ENCODE results near the gene GOLPH3. TPM values are rescaled to one million over a fixed set of nuclear protein-coding genes. Genes with fewer than 3 reads are reported as not detected.

The GOLPH3 gene
- polyA plus RNA-seq, 1 donor (not counting 4 experiments of a cell fraction or from before 2014, with no cell fraction given), result 42.0 TPM

- no peak for DNase-seq (ENCODE audit: low read depth, low spot score)
- no peak overlapping the region for H3K9ac ChIP-seq (ENCODE audit: control insufficient read depth, extremely low read depth, insufficient read depth, low read length)
- H3K4me1 ChIP-seq (ENCODE audit: control insufficient read depth, extremely low read depth, insufficient read depth, low read length), result no peaks in the 10 kb centered on the region
- no peaks in the 10 kb centered on the region for H3K9me1 ChIP-seq (ENCODE audit: control insufficient read depth, extremely low read depth, insufficient read depth, low read length)
- no peak for FAIRE-seq
- dilution Hi-C loops (cut with MboI; ENCODE audit: extremely low pct_ligation_motif_present, low sequenced_read_pairs), result no loop called here
- no peak overlapping the region for H2AFZ ChIP-seq (ENCODE audit: control insufficient read depth, low read length)
- H4K20me1 ChIP-seq (ENCODE audit: control insufficient read depth, extremely low read depth, insufficient read depth, low read length), result no peaks in the 10 kb centered on the region
- no peak overlapping the region for H3K4me3 ChIP-seq (ENCODE audit: control insufficient read depth in 2 of 3, extremely low read depth in 1 of 3, insufficient read depth in 2 of 3, low read depth in 1 of 3, low read length in 3 of 3)
- H3K27ac ChIP-seq (ENCODE audit: control insufficient read depth, insufficient read depth, low read length), result no peak overlapping the region
- no peaks in the 10 kb centered on the region for H3K9me3 ChIP-seq (ENCODE audit: control insufficient read depth, low read depth, low read length)
- H3K36me3 ChIP-seq (ENCODE audit: control insufficient read depth in 2 of 2, extremely low read depth in 1 of 2, insufficient read depth in 2 of 2, low read length in 2 of 2), result peaks cover 3 to 6% of the 10 kb centered on the region in 2 experiments
- H3K4me2 ChIP-seq (ENCODE audit: control insufficient read depth, extremely low read depth, insufficient read depth, low read depth, low read length), result no peak overlapping the region
- H3K79me2 ChIP-seq (ENCODE audit: control insufficient read depth, insufficient read depth, low read length), result no peaks in the 10 kb centered on the region
- H3K27me3 ChIP-seq (ENCODE audit: control insufficient read depth, extremely low read depth, insufficient read depth, low read length), result no peaks in the 10 kb centered on the region
- TF ChIP-seq, protein P1, sequence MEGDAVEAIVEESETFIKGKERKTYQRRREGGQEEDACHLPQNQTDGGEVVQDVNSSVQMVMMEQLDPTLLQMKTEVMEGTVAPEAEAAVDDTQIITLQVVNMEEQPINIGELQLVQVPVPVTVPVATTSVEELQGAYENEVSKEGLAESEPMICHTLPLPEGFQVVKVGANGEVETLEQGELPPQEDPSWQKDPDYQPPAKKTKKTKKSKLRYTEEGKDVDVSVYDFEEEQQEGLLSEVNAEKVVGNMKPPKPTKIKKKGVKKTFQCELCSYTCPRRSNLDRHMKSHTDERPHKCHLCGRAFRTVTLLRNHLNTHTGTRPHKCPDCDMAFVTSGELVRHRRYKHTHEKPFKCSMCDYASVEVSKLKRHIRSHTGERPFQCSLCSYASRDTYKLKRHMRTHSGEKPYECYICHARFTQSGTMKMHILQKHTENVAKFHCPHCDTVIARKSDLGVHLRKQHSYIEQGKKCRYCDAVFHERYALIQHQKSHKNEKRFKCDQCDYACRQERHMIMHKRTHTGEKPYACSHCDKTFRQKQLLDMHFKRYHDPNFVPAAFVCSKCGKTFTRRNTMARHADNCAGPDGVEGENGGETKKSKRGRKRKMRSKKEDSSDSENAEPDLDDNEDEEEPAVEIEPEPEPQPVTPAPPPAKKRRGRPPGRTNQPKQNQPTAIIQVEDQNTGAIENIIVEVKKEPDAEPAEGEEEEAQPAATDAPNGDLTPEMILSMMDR (optimal IDR thresholded peaks at IDR 0.05 in 1 of 3, IDR thresholded peaks at IDR 0.05 in 1 of 3, conservative IDR thresholded peaks at IDR 0.05 in 1 of 3; ENCODE audit: extremely low read depth in 1 of 3, insufficient read depth in 2 of 3, low read length in 3 of 3), result no peak
- no peak for TF ChIP-seq EZH2 (IDR thresholded peaks at IDR 0.05; ENCODE audit: low read length)
Observed at GRCh38 chr5:32088214-32088613, 85.9 kb downstream of the GOLPH3 start.

GRCh38 chr5:32087086-32088082 is 86.7 kb downstream of the GOLPH3 start:
- TF ChIP-seq, protein P1 (optimal IDR thresholded peaks at IDR 0.05 in 1 of 3, IDR thresholded peaks at IDR 0.05 in 1 of 3, conservative IDR thresholded peaks at IDR 0.05 in 1 of 3; ENCODE audit: extremely low read depth in 1 of 3, insufficient read depth in 2 of 3, low read length in 3 of 3), result no peak
- TF ChIP-seq EZH2 (IDR thresholded peaks at IDR 0.05; ENCODE audit: low read length), result no peak
- dilution Hi-C loops (cut with MboI; ENCODE audit: extremely low pct_ligation_motif_present, low sequenced_read_pairs), result no loop called here
- no peak for DNase-seq (ENCODE audit: low read depth, low spot score)

More at GRCh38 chr5:32087086-32088082, 86.7 kb downstream of the GOLPH3 start:
- H3K4me3 ChIP-seq (ENCODE audit: control insufficient read depth in 2 of 3, extremely low read depth in 1 of 3, insufficient read depth in 2 of 3, low read depth in 1 of 3, low read length in 3 of 3), result no peak overlapping the region
- no peak overlapping the region for H3K4me2 ChIP-seq (ENCODE audit: control insufficient read depth, extremely low read depth, insufficient read depth, low read depth, low read length)
- H4K20me1 ChIP-seq (ENCODE audit: control insufficient read depth, extremely low read depth, insufficient read depth, low read length), result no peaks in the 10 kb centered on the region
- H3K27me3 ChIP-seq (ENCODE audit: control insufficient read depth, extremely low read depth, insufficient read depth, low read length), result no peaks in the 10 kb centered on the region
- H3K4me1 ChIP-seq (ENCODE audit: control insufficient read depth, extremely low read depth, insufficient read depth, low read length), result no peaks in the 10 kb centered on the region
- FAIRE-seq, result no peak
- H3K79me2 ChIP-seq (ENCODE audit: control insufficient read depth, insufficient read depth, low read length), result no peaks in the 10 kb centered on the region
- no peaks in the 10 kb centered on the region for H3K9me1 ChIP-seq (ENCODE audit: control insufficient read depth, extremely low read depth, insufficient read depth, low read length)
- no peak overlapping the region for H3K27ac ChIP-seq (ENCODE audit: control insufficient read depth, insufficient read depth, low read length)
- no peak overlapping the region for H2AFZ ChIP-seq (ENCODE audit: control insufficient read depth, low read length)
- no peaks in the 10 kb centered on the region for H3K9me3 ChIP-seq (ENCODE audit: control insufficient read depth, low read depth, low read length)
- no peak overlapping the region for H3K9ac ChIP-seq (ENCODE audit: control insufficient read depth, extremely low read depth, insufficient read depth, low read length)
- H3K36me3 ChIP-seq (ENCODE audit: control insufficient read depth in 2 of 2, extremely low read depth in 1 of 2, insufficient read depth in 2 of 2, low read length in 2 of 2), result peaks cover 0 to 6% of the 10 kb centered on the region in 2 experiments
